Ovary (tissue), 3 donors: Measurements from ENCODE around the gene CA6.

Experiments used
- CTCF ChIP-seq, 3 donors: fragments of 450-650 bp in 2 of 3; fragments of 200-600 bp in 1 of 3; IDR thresholded peaks; one replicate each; pipeline versions ENCODE4 v1.5.1 to v1.8.0; 2016 to 2022; ENCODE audit warnings: antibody characterized with exemption in 3 of 3, mild to moderate bottlenecking in 1 of 3
- EP300 ChIP-seq: sonication (generic); formaldehyde crosslinking; IDR thresholded peaks from one replicate; pipeline ENCODE4 v1.6.1; 2017; ENCODE audit warnings: antibody characterized with exemption
- POLR2A ChIP-seq: fragments of 450-650 bp; IDR thresholded peaks from one replicate; pipeline ENCODE4 v1.6.1; 2017; ENCODE audit warnings: antibody characterized with exemption, mild to moderate bottlenecking, moderate library complexity
- donor health status: DM: no; HTN: no; CAD: no.

- TF ChIP-seq POLR2A (no peak), CTCF (IDR thresholded peaks at IDR 0.05) (no peak), EP300 (no peak)
Measured at GRCh38 chr1:9022773-9023172, 77.1 kb downstream of the CA6 start.
